Lower leg skin (tissue), 3 donors: ENCODE results near the gene THADA.

ENCODE experiments used
- POLR2A ChIP-seq, 2 donors: fragments of 450-650 bp; IDR thresholded peaks; one replicate each; pipeline ENCODE4 v1.6.1; 2016 to 2017; ENCODE audit warnings: antibody characterized with exemption in 2 of 2, mild to moderate bottlenecking in 1 of 2, moderate library complexity in 1 of 2
- TF ChIP-seq, protein P1 (sequence below), 3 donors: fragments of 450-650 bp; IDR thresholded peaks; one replicate each; pipeline ENCODE4 v1.5.1; 2016; ENCODE audit warnings: antibody characterized with exemption in 3 of 3, mild to moderate bottlenecking in 3 of 3, moderate library complexity in 2 of 3

DNA sequence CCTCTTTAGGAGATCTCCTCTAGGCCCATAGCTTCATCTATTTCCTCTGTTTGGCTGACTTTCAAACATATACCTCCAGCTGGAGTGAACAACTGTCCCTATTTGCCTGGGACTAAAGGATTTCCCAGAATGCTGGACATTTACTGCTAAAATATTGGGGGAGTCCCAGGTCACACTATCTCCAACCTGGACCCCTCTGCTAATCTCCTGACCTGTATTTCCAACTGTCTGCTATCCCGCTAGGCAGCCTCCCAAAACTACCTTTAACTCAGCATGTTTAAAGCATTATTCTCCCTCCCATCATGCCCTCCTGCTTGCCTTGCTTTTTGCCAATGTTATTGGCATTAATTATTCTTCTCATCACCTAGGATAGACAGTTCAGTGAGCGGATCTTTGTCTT, 77.1 kb downstream of the THADA start:
- TF ChIP-seq, protein P1, sequence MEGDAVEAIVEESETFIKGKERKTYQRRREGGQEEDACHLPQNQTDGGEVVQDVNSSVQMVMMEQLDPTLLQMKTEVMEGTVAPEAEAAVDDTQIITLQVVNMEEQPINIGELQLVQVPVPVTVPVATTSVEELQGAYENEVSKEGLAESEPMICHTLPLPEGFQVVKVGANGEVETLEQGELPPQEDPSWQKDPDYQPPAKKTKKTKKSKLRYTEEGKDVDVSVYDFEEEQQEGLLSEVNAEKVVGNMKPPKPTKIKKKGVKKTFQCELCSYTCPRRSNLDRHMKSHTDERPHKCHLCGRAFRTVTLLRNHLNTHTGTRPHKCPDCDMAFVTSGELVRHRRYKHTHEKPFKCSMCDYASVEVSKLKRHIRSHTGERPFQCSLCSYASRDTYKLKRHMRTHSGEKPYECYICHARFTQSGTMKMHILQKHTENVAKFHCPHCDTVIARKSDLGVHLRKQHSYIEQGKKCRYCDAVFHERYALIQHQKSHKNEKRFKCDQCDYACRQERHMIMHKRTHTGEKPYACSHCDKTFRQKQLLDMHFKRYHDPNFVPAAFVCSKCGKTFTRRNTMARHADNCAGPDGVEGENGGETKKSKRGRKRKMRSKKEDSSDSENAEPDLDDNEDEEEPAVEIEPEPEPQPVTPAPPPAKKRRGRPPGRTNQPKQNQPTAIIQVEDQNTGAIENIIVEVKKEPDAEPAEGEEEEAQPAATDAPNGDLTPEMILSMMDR (IDR thresholded peaks at IDR 0.05), result no peak
- TF ChIP-seq POLR2A (IDR thresholded peaks at IDR 0.05), result no peak
